ENCODE results near the gene IQSEC1. TPM values are rescaled to one million over a fixed set of nuclear protein-coding genes. Genes with fewer than 3 reads are reported as not detected.

IQSEC1 gene
- total RNA-seq, 1 experiment from 2014 or later: 28.1 TPM

- Histone ChIP-seq H3K4me3 (replicated peaks in 1 of 2; ENCODE audit: low read depth in 1 of 2, low read length in 2 of 2) (no peak overlapping the region), H3K27ac (ENCODE audit: low read depth, low read length) (no peak overlapping the region), H4K20me1 (ENCODE audit: insufficient read depth) (no peaks in the 10 kb centered on the region), H3K9me3 (ENCODE audit: control insufficient read depth in 1 of 2, insufficient read depth in 1 of 2, low read depth in 1 of 2, low read length in 2 of 2) (no peaks in the 10 kb centered on the region), H3K79me2 (ENCODE audit: insufficient read depth, low read length) (no peaks in the 10 kb centered on the region), H3K4me1 (ENCODE audit: control insufficient read depth in 1 of 2, insufficient read depth in 2 of 2, low read length in 2 of 2) (peaks cover 4 to 24% of the 10 kb centered on the region in 2 experiments; a peak in 3 of 4 replicates), H3K9ac (ENCODE audit: low read length) (no peak overlapping the region), H3K9me2 (ENCODE audit: insufficient read depth) (no peaks in the 10 kb centered on the region), H3K27me3 (ENCODE audit: insufficient read depth, low read length) (no peaks in the 10 kb centered on the region), H3K36me3 (ENCODE audit: control insufficient read depth in 1 of 2, insufficient read depth in 2 of 2, low read length in 2 of 2) (no peaks in the 10 kb centered on the region), H3K4me2 (ENCODE audit: low read length) (no peak overlapping the region), H2AFZ (ENCODE audit: low read depth, low read length, poor library complexity, severe bottlenecking) (no peak overlapping the region)
- no peak for TF ChIP-seq ELF1 (IDR thresholded peaks at IDR 0.05; ENCODE audit: borderline replicate concordance, low read depth)
- TF ChIP-seq SRF (IDR thresholded peaks at IDR 0.05; ENCODE audit: low read depth): no peak
- no peak for TF ChIP-seq EZH2 (IDR thresholded peaks at IDR 0.05)
- TF ChIP-seq YY1 (IDR thresholded peaks at IDR 0.05; ENCODE audit: extremely low read depth, insufficient replicate concordance, low read depth, low read length): no peak
- TF ChIP-seq CTCF (IDR thresholded peaks at IDR 0.05 in 2 of 3, conservative IDR thresholded peaks at IDR 0.05 in 1 of 3; ENCODE audit: borderline replicate concordance in 1 of 3, insufficient read depth in 1 of 3, low read depth in 2 of 3, low read length in 2 of 3): no peak
- TF ChIP-seq TCF7L2 (IDR thresholded peaks at IDR 0.05; ENCODE audit: borderline replicate concordance, extremely low read depth, insufficient read depth, insufficient read length): no peak
- no peak for TF ChIP-seq EGR1 (IDR thresholded peaks at IDR 0.05; ENCODE audit: low read depth)
- no peak for TF ChIP-seq POLR2AphosphoS5 (IDR thresholded peaks at IDR 0.05; ENCODE audit: low read depth, low read length)
- TF ChIP-seq, protein P1, sequence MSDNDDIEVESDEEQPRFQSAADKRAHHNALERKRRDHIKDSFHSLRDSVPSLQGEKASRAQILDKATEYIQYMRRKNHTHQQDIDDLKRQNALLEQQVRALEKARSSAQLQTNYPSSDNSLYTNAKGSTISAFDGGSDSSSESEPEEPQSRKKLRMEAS (IDR thresholded peaks at IDR 0.05): no peak
- no peak for TF ChIP-seq CBX3 (IDR thresholded peaks at IDR 0.05; ENCODE audit: low read depth)
- no peak for TF ChIP-seq RAD21 (IDR thresholded peaks at IDR 0.05; ENCODE audit: low read depth)
- no peak for TF ChIP-seq ZFX (IDR thresholded peaks at IDR 0.05)
- TF ChIP-seq, protein P2, sequence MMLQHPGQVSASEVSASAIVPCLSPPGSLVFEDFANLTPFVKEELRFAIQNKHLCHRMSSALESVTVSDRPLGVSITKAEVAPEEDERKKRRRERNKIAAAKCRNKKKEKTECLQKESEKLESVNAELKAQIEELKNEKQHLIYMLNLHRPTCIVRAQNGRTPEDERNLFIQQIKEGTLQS (IDR thresholded peaks at IDR 0.05): no peak
- TF ChIP-seq, protein P3, sequence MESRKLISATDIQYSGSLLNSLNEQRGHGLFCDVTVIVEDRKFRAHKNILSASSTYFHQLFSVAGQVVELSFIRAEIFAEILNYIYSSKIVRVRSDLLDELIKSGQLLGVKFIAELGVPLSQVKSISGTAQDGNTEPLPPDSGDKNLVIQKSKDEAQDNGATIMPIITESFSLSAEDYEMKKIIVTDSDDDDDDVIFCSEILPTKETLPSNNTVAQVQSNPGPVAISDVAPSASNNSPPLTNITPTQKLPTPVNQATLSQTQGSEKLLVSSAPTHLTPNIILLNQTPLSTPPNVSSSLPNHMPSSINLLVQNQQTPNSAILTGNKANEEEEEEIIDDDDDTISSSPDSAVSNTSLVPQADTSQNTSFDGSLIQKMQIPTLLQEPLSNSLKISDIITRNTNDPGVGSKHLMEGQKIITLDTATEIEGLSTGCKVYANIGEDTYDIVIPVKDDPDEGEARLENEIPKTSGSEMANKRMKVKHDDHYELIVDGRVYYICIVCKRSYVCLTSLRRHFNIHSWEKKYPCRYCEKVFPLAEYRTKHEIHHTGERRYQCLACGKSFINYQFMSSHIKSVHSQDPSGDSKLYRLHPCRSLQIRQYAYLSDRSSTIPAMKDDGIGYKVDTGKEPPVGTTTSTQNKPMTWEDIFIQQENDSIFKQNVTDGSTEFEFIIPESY (IDR thresholded peaks at IDR 0.05; ENCODE audit: extremely low read depth, insufficient replicate concordance, low read length): no peak
- no peak for TF ChIP-seq JUND (IDR thresholded peaks at IDR 0.05)
- no peak for TF ChIP-seq SP1 (IDR thresholded peaks at IDR 0.05; ENCODE audit: low read depth)
- no peak for TF ChIP-seq ZNF274 (IDR thresholded peaks at IDR 0.05; ENCODE audit: low read depth, low read length)
- no peak for TF ChIP-seq CEBPB (IDR thresholded peaks at IDR 0.05; ENCODE audit: low read depth)
- DNase-seq (ENCODE audit: low read depth, low spot score): no peak
- ATAC-seq: no peak
- BruUV-seq (replicated peaks): no TSS peak
- POLR2A ChIA-PET: no interaction called here
- CTCF ChIA-PET: no interaction called here
- RAD21 ChIA-PET (ENCODE audit: low non-redundant PET in 1 of 2, low total read pairs in 2 of 2, uncharacterized antibody in 2 of 2, unreplicated experiment in 2 of 2): no interaction called here
- intact Hi-C loops (cut with micrococcal nuclease): no loop called here
These were observed 47.3 kb downstream of the IQSEC1 start for GRCh38 chr3:13025778-13026518.
